Measurements from ENCODE around the gene PPP6R1. TPM values are rescaled to one million over a fixed set of nuclear protein-coding genes. Genes with fewer than 3 reads are reported as not detected.

PPP6R1 gene
- total RNA-seq, 1 experiment from 2014 or later: 70.6 TPM

DNA sequence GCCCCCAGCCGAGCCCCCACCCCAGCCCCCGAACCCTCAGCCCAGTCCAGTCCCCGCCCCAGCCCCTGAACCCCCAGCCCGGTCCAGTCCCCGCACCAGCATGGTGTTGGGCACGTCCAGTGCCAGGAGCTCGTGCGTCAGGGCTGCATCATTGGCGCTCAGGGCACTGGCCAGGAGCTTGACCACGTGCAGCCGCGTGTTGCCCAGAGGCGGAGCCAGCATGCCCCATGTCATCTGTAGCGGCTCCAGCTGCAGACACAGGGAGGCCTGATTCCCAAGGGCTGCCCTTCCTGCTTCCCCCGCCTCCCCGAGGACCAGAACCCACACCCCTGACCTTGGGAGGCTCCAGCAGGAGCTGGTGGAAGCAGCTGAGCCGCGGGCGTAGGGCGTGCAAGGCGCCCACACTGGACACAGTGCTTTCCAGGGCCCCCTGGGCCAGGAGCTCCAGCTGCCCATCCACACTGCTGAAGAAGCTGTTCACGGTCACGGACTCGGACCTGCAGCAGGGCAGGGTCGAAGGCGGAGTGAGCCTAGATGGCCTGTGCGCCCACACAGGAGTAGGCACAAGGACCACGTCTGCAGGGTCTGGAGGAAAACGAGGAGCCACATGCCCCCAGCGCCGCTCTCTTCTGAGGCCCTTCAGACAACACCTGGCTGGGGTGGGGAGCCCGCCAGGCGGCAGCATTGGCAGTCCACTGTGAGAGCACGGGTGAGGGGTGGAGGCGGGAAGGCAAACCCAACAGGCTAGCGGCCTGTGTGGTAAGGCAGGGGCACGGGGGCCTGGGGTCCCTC is 17.5 kb downstream of the PPP6R1 start:
- intact Hi-C loops (cut with micrococcal nuclease): no loop called here
- H3K4me1 Mint-ChIP-seq (ENCODE audit: insufficient read depth, unreplicated experiment): no peaks in the 10 kb centered on the region
- H3K9me3 Mint-ChIP-seq (ENCODE audit: unreplicated experiment): no peaks in the 10 kb centered on the region
- no peak overlapping the region for H3K27ac Mint-ChIP-seq (ENCODE audit: low read depth, unreplicated experiment)
- ChIA-PET POLR2A (no interaction called here), CTCF (interaction anchor here (0.6 to 1.2 kb wide), 3 partner anchors 14 to 167 kb away, joined by 3 to 6 read pairs (median 3); no protein-coding TSS in a partner anchor)
- H3K36me3 Mint-ChIP-seq (ENCODE audit: insufficient read depth, unreplicated experiment): peaks cover 57% of the 10 kb centered on the region
- no peak overlapping the region for H3K4me3 Mint-ChIP-seq (ENCODE audit: unreplicated experiment)
- H3K27me3 Mint-ChIP-seq (ENCODE audit: insufficient read depth, unreplicated experiment): no peaks in the 10 kb centered on the region
- BruUV-seq (replicated peaks): no TSS peak
- TF ChIP-seq, protein P1, sequence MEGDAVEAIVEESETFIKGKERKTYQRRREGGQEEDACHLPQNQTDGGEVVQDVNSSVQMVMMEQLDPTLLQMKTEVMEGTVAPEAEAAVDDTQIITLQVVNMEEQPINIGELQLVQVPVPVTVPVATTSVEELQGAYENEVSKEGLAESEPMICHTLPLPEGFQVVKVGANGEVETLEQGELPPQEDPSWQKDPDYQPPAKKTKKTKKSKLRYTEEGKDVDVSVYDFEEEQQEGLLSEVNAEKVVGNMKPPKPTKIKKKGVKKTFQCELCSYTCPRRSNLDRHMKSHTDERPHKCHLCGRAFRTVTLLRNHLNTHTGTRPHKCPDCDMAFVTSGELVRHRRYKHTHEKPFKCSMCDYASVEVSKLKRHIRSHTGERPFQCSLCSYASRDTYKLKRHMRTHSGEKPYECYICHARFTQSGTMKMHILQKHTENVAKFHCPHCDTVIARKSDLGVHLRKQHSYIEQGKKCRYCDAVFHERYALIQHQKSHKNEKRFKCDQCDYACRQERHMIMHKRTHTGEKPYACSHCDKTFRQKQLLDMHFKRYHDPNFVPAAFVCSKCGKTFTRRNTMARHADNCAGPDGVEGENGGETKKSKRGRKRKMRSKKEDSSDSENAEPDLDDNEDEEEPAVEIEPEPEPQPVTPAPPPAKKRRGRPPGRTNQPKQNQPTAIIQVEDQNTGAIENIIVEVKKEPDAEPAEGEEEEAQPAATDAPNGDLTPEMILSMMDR (IDR thresholded peaks at IDR 0.05; ENCODE audit: unreplicated experiment): no peak
- DNase-seq (ENCODE audit: unreplicated experiment): no peak

DNA sequence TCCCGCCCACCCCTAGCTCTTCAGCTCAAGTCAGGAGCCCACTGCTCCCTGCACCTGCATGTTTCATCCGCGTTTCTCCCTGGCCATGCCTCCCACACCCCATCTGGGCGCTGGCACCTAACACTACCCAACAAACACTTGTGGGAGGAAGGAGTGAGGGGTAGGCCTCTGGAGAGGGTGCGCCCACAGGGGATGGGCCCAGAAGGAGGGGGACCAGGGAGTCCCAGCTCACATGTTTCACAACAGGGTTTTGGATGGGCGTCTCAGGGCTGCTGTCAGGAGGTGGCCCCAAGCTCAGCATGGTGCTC is 18.1 kb downstream of the PPP6R1 start:
- TF ChIP-seq, protein P1 (IDR thresholded peaks at IDR 0.05; ENCODE audit: unreplicated experiment): no peak
- H3K27ac Mint-ChIP-seq (ENCODE audit: low read depth, unreplicated experiment): no peak overlapping the region
- ChIA-PET POLR2A (interaction anchor here (0.9 kb wide), 1 partner anchor 18 kb away, joined by 3 read pairs; the partner anchor contains the start of gene PPP6R1), CTCF (interaction anchor here (0.6 to 1.2 kb wide), 2 partner anchors 15 to 168 kb away, joined by 3 to 6 read pairs; no protein-coding TSS in a partner anchor)
- H3K4me3 Mint-ChIP-seq (ENCODE audit: unreplicated experiment): no peak overlapping the region
- BruUV-seq (replicated peaks): no TSS peak
- H3K36me3 Mint-ChIP-seq (ENCODE audit: insufficient read depth, unreplicated experiment): peaks cover 61% of the 10 kb centered on the region
- DNase-seq (ENCODE audit: unreplicated experiment): no peak
- intact Hi-C loops (cut with micrococcal nuclease): no loop called here
- no peaks in the 10 kb centered on the region for H3K4me1 Mint-ChIP-seq (ENCODE audit: insufficient read depth, unreplicated experiment)
- H3K27me3 Mint-ChIP-seq (ENCODE audit: insufficient read depth, unreplicated experiment): no peaks in the 10 kb centered on the region
- no peaks in the 10 kb centered on the region for H3K9me3 Mint-ChIP-seq (ENCODE audit: unreplicated experiment)

DNA sequence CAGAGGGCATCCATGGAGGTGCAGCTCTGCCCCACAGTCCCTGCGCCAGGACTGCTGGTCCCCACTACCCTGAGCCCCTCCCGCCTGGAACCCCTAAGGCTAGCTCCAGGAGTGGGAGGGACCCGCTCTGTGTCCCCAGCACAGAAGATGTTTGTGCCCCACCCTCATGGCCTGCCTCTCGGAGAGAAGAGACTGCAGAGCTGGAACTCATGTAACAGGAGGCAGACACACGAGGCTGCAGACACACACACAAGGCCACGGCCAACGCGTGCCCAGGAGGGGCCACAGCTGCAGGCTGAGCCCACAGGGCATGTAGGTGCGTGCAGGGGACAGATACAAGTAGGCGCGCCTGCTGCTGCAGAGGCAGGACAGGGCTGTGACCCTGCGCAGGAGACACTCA is 19.8 kb downstream of the PPP6R1 start:
- TF ChIP-seq, protein P1 (IDR thresholded peaks at IDR 0.05; ENCODE audit: unreplicated experiment): no peak
- Mint-ChIP-seq H3K4me3 (ENCODE audit: unreplicated experiment) (no peak overlapping the region), H3K9me3 (ENCODE audit: unreplicated experiment) (no peaks in the 10 kb centered on the region), H3K36me3 (ENCODE audit: insufficient read depth, unreplicated experiment) (peaks cover 58% of the 10 kb centered on the region), H3K27me3 (ENCODE audit: insufficient read depth, unreplicated experiment) (no peaks in the 10 kb centered on the region), H3K27ac (ENCODE audit: low read depth, unreplicated experiment) (no peak overlapping the region), H3K4me1 (ENCODE audit: insufficient read depth, unreplicated experiment) (no peaks in the 10 kb centered on the region)
- no TSS peak for BruUV-seq (replicated peaks)
- ChIA-PET POLR2A (no interaction called here), CTCF (interaction anchor here (0.8 to 1.0 kb wide), 2 partner anchors 94 to 1244 kb away, joined by 3 read pairs; no protein-coding TSS in a partner anchor)
- intact Hi-C loops (cut with micrococcal nuclease): no loop called here
- no peak for DNase-seq (ENCODE audit: unreplicated experiment)

GRCh38 chr19:55238030-55238429 is 20.8 kb downstream of the PPP6R1 start:
- Mint-ChIP-seq H3K27me3 (ENCODE audit: insufficient read depth, unreplicated experiment) (no peaks in the 10 kb centered on the region), H3K36me3 (ENCODE audit: insufficient read depth, unreplicated experiment) (peaks cover 55% of the 10 kb centered on the region), H3K27ac (ENCODE audit: low read depth, unreplicated experiment) (no peak overlapping the region), H3K4me3 (ENCODE audit: unreplicated experiment) (no peak overlapping the region), H3K9me3 (ENCODE audit: unreplicated experiment) (no peaks in the 10 kb centered on the region), H3K4me1 (ENCODE audit: insufficient read depth, unreplicated experiment) (no peaks in the 10 kb centered on the region)
- CTCF ChIA-PET: interaction anchor here (0.7 to 1.0 kb wide), 2 partner anchors 93 to 758 kb away, joined by 3 to 4 read pairs; no protein-coding TSS in a partner anchor
- TF ChIP-seq, protein P1 (IDR thresholded peaks at IDR 0.05; ENCODE audit: unreplicated experiment): no peak
- intact Hi-C loops (cut with micrococcal nuclease): no loop called here
- BruUV-seq (replicated peaks): no TSS peak
- POLR2A ChIA-PET: interaction anchor here (0.7 kb wide), 1 partner anchor 16 kb away, joined by 3 read pairs; no protein-coding TSS in a partner anchor
- no peak for DNase-seq (ENCODE audit: unreplicated experiment)
